ENCODE results near the gene RBBP7.
"Not testable (repeated sequence)": the region's sequence is repeated elsewhere in the genome, so short reads cannot be mapped to it uniquely, and the experiment has no call there.

RBBP7 gene

GRCh38 chrX:16862829-16863228 is 7.3 kb downstream of the RBBP7 start:
- no peak for FAIRE-seq

- FAIRE-seq: no peak
Observed at GRCh38 chrX:16856744-16857143, 13.4 kb downstream of the RBBP7 start.

GRCh38 chrX:16856076-16856404 is 14.1 kb downstream of the RBBP7 start:
- not testable (repeated sequence) for FAIRE-seq

- FAIRE-seq: no peak
Observed at GRCh38 chrX:16855363-16856075, 14.6 kb downstream of the RBBP7 start.

- no peak for FAIRE-seq
Observed at GRCh38 chrX:16853537-16853936, 16.6 kb downstream of the RBBP7 start.

- no peak for FAIRE-seq
Observed at GRCh38 chrX:16852617-16853179, 17.5 kb downstream of the RBBP7 start.

- no peak for FAIRE-seq
Observed at GRCh38 chrX:16851827-16852226, 18.3 kb downstream of the RBBP7 start.

- no peak for FAIRE-seq
Observed at GRCh38 chrX:16851421-16851820, 18.7 kb downstream of the RBBP7 start.

- no peak for FAIRE-seq
Observed at GRCh38 chrX:16848541-16848940, 21.6 kb downstream of the RBBP7 start.

GRCh38 chrX:16845686-16846085 is 24.5 kb downstream of the RBBP7 start:
- FAIRE-seq: no peak

GRCh38 chrX:16843208-16843909 is 26.8 kb downstream of the RBBP7 start:
- no peak for FAIRE-seq

- FAIRE-seq: no peak
Observed at GRCh38 chrX:16842684-16843083, 27.5 kb downstream of the RBBP7 start.

GRCh38 chrX:16839852-16840460 is 30.2 kb downstream of the RBBP7 start:
- no peak for FAIRE-seq

- no peak for FAIRE-seq
Observed at GRCh38 chrX:16839219-16839851, 30.8 kb downstream of the RBBP7 start.

GRCh38 chrX:16838202-16839066 is 31.7 kb downstream of the RBBP7 start:
- FAIRE-seq: no peak

- FAIRE-seq: no peak
Observed at GRCh38 chrX:16836371-16836770, 33.8 kb downstream of the RBBP7 start.

GRCh38 chrX:16834806-16835205 is 35.4 kb downstream of the RBBP7 start:
- FAIRE-seq: no peak

- no peak for FAIRE-seq
Observed at GRCh38 chrX:16832301-16832700, 37.9 kb downstream of the RBBP7 start.

GRCh38 chrX:16828124-16828908 is 41.8 kb downstream of the RBBP7 start:
- FAIRE-seq: no peak

- FAIRE-seq: no peak
Observed at GRCh38 chrX:16827225-16827624, 42.9 kb downstream of the RBBP7 start.

- FAIRE-seq: peak; percentile 95
Observed at GRCh38 chrX:16826207-16826606, 44.0 kb downstream of the RBBP7 start.

Measured in A204.1 (cell line).